ENCODE results near the gene R3HDM4. TPM values are rescaled to one million over a fixed set of nuclear protein-coding genes. Genes with fewer than 3 reads are reported as not detected.

R3HDM4 gene
- total and polyA plus RNA-seq, 9 of the 15 experiments (the other 6 are each of a cell fraction or from before 2014, with no cell fraction given), result 3.2 to 154 (median 59.0) TPM

DNA sequence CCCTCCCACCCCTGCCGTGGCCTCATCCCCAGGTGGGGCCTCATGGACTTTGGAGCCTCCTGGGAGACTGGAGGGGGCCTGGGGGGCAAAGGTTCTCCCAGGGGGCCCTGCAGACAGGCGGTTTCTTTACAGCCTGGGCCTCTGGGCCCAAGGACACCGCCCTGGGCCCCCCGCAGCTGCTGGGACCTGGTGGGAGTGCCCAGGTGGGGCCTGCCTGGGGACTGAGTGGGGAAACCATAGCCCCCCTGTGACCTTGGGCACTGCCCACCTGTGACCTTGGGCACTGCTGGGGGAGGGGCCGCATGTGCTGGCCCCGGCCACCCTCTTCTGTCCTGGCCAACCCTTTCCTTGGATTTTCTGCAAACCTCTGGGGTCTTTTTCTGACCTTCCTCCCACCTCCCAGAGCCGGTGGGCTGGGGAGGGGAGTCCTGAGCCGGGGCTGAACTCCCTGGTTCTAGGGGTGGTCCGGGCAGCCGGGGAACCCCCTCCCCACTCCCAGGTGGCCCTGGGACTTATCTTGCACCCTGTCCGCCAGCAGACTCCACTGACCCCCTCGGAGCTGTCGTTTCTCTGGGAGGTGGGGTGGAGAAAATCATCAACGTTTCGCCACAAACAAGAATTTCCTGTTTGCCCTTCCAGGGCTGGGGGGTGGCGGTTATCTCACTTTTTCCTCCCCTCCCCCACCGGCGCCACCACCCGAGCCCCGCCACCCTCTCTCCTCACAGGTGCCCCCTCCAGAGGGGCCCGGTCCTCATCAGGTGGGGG, 39.8 kb upstream of the R3HDM4 start (continued):
- TF ChIP-seq KAT7 (CRISPR knock-in tag; IDR thresholded peaks at IDR 0.05; ENCODE audit: borderline replicate concordance) (no peak), ZNF766 (CRISPR knock-in tag; conservative IDR thresholded peaks at IDR 0.05) (0 out of 2 replicates have a peak, but pooled peaks have one; percentile 44), RBM14 (IDR thresholded peaks at IDR 0.05; ENCODE audit: borderline replicate concordance, insufficient read depth, low read depth, low read length) (no peak), DMBX1 (CRISPR knock-in tag; IDR thresholded peaks at IDR 0.05; ENCODE audit: borderline replicate concordance) (peak; percentile 53), RBBP5 (IDR thresholded peaks at IDR 0.05; ENCODE audit: borderline replicate concordance, insufficient read depth, low read length, poor library complexity, severe bottlenecking) (peak; percentile 17), CXXC5 (CRISPR knock-in tag; IDR thresholded peaks at IDR 0.05) (no peak), DPF2 (IDR thresholded peaks at IDR 0.05) (peak; percentile 45), MYBL2 (IDR thresholded peaks at IDR 0.05; ENCODE audit: low read depth) (no peak), MYBL2 (CRISPR knock-in tag; IDR thresholded peaks at IDR 0.05; ENCODE audit: borderline replicate concordance) (no peak), NR4A1 (CRISPR knock-in tag; IDR thresholded peaks at IDR 0.05) (0 out of 2 replicates have a peak, but pooled peaks have one; percentile 74), NR4A1 (tag; IDR thresholded peaks at IDR 0.05) (no peak), TRIM24 (IDR thresholded peaks at IDR 0.05) (no peak), ZNF589 (CRISPR knock-in tag; IDR thresholded peaks at IDR 0.05; ENCODE audit: low read depth) (peak; percentile 6; the same call in 1 of the 2 replicates), EP400 (IDR thresholded peaks at IDR 0.05) (peak; percentile 42; the same call in 1 of the 2 replicates), ZNF717 (CRISPR knock-in tag; IDR thresholded peaks at IDR 0.05) (no peak), ZNF584 (CRISPR knock-in tag; IDR thresholded peaks at IDR 0.05; ENCODE audit: low read depth) (no peak), NR1H2 (CRISPR knock-in tag; IDR thresholded peaks at IDR 0.05) (no peak), HNRNPL (IDR thresholded peaks at IDR 0.05; ENCODE audit: low read depth, low read length) (peak; percentile 93; the same call in 1 of the 2 replicates)
- TF ChIP-seq, protein P1, sequence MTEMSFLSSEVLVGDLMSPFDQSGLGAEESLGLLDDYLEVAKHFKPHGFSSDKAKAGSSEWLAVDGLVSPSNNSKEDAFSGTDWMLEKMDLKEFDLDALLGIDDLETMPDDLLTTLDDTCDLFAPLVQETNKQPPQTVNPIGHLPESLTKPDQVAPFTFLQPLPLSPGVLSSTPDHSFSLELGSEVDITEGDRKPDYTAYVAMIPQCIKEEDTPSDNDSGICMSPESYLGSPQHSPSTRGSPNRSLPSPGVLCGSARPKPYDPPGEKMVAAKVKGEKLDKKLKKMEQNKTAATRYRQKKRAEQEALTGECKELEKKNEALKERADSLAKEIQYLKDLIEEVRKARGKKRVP (CRISPR knock-in tag; IDR thresholded peaks at IDR 0.05), result peak; percentile 4; the same call in 1 of the 2 replicates
- TF ChIP-seq, protein P2, sequence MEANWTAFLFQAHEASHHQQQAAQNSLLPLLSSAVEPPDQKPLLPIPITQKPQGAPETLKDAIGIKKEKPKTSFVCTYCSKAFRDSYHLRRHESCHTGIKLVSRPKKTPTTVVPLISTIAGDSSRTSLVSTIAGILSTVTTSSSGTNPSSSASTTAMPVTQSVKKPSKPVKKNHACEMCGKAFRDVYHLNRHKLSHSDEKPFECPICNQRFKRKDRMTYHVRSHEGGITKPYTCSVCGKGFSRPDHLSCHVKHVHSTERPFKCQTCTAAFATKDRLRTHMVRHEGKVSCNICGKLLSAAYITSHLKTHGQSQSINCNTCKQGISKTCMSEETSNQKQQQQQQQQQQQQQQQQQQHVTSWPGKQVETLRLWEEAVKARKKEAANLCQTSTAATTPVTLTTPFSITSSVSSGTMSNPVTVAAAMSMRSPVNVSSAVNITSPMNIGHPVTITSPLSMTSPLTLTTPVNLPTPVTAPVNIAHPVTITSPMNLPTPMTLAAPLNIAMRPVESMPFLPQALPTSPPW (CRISPR knock-in tag; IDR thresholded peaks at IDR 0.05), result peak; percentile 94; the same call in 1 of the 2 replicates
- TF ChIP-seq, protein P3, sequence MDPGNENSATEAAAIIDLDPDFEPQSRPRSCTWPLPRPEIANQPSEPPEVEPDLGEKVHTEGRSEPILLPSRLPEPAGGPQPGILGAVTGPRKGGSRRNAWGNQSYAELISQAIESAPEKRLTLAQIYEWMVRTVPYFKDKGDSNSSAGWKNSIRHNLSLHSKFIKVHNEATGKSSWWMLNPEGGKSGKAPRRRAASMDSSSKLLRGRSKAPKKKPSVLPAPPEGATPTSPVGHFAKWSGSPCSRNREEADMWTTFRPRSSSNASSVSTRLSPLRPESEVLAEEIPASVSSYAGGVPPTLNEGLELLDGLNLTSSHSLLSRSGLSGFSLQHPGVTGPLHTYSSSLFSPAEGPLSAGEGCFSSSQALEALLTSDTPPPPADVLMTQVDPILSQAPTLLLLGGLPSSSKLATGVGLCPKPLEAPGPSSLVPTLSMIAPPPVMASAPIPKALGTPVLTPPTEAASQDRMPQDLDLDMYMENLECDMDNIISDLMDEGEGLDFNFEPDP (CRISPR knock-in tag; IDR thresholded peaks at IDR 0.05), result no peak

Data from K562 (cell line).